Stromal cell of bone marrow (primary cell): ENCODE data around the gene IL10RA.

ENCODE experiments used
- DNase-seq: peaks from one replicate; pipeline ENCODE4 v3.0.0-alpha.2; 2012; ENCODE audit warnings: low read depth

The IL10RA gene

DNA sequence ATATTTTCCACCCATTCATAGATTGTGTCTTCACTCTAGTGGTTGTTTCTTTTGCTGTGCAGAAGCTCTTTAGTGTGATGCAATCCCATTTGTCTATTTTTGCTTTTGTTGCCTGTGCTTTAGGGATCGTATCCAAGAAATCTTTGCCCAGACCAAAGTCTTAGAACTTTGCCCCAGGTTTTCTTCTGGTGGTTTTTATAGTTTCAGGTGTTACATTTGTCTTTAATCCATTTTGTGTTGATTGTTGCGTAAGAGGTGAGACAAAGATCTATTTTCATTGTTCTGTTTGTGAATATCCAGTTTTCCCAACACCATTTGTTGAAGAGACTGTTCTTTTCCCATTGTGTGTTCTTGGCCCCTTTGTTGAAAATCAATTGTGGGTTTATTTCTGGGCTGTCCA is 6.4 kb downstream of the IL10RA start:
- no peak for DNase-seq

DNA sequence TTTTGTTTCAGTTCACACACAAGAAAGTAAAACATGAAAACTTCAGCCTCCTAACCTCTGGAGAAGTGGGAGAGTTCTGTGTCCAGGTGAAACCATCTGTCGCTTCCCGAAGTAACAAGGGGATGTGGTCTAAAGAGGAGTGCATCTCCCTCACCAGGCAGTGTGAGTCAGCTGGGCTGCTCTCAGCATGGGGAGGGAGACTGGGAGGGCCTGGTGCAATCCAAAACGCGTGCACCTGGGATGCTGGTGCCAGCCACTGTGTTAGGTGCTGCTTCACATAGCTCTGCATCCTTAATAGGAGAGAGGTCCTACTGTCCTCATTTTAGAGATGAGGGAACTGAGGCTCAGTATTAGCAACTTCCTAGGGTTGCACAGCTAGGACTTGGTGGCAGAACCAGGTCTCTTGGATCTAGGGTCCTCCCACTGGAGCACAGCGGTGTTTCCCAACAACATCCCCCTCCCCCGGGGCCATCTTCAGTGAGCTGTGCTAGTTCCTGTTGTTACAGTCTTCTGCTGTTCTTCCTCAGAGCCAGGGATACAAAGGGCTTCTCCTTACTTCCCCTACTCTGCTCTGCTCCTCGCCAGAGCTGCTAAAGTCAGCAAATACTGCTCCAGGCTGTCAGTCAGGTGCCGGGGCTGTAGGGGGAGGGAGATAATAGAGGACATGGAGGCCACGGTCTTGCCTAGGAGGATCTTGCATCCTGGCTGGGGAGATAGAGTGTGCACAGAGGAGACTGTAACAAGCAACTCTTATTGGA is 8.0 kb downstream of the IL10RA start:
- DNase-seq, result no peak

DNA sequence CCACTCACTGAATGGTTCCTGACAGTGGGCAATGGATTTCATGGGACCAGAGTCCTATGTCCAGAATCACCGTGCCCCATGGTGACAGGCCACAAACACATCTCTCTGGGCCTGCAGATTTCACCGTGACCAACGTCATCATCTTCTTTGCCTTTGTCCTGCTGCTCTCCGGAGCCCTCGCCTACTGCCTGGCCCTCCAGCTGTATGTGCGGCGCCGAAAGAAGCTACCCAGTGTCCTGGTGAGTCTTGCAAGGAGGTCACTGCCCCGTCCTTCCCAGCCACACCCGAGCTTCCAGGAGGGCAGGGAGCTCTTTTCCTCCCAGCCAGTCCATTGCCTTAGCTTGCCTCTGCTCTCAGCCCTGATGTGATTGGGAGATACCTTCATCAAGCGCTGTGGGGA is 9.3 kb downstream of the IL10RA start:
- no peak for DNase-seq

DNA sequence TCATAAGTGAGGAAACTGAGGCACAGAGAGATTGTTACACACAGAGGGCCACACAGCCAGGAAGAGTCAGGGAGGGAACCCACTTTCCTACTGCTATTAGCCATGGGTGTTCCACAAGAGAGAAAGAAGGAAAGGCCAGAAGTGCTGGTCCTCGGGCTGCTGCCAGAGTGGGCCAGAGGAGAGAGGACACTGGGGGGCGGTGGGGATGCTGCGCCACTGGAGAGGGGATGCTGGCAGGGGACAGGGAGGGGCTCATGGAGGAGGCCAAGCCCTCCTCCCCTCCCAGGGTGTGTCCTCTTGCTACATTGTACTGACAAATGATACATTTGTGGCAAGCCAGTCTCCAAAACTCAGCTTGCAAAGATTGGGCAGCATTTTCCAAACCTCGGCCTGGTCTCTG is 9.9 kb downstream of the IL10RA start:
- no peak for DNase-seq

DNA sequence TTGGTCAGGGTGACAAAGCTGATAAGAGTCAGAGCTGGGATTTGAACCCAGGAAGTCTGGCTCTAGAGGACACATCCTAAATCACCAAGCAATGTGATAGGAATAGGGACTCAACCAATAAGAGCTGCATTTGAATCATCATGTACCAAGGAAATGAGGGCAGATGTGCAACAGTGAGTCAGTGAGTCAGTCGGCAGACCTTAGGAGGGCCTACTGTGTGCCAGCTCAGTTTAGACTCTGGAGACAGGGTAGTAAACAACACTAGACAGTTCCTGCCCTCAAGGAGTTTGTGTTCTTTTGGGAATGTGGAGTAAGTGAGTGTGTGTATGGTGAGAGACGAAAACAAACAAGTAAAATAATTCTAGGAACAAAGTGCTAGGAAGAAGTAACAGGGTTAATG is 11.2 kb downstream of the IL10RA start:
- DNase-seq, result no peak

DNA sequence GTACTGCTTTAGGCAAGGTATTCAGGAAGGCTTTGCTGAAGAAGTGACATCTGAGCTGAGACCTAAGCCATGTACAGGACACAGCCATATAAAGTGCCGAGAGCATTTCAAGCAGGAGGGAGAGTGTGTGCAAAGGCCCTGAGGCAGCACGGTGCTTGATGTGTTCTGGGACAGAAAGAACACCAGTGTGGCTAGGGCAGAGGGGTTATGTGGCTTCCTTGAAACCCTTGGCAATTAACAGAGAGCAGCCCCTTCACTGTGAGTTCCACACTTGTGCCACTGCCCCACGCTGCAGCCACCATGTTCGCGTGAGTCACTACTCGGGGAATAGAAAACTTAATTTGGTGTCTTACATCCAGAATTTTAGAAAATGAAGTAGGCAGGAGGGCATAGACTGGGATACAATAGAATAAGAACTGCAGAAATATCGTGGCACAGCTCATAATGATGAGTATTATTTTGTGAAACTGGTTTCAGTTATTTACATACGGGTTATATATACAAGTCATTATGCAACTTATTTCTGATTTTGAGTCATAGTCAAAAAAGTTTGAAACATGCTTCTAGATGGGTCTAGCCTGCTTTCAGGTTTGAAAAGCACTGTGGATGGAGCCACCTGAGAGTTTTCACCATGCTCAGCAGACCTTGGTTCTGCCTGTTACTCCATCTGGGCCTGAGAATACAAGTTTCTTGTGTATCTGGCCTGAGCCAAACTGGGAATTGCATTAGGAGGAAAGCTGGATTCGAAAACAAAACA is 11.8 kb downstream of the IL10RA start:
- no peak for DNase-seq

DNA sequence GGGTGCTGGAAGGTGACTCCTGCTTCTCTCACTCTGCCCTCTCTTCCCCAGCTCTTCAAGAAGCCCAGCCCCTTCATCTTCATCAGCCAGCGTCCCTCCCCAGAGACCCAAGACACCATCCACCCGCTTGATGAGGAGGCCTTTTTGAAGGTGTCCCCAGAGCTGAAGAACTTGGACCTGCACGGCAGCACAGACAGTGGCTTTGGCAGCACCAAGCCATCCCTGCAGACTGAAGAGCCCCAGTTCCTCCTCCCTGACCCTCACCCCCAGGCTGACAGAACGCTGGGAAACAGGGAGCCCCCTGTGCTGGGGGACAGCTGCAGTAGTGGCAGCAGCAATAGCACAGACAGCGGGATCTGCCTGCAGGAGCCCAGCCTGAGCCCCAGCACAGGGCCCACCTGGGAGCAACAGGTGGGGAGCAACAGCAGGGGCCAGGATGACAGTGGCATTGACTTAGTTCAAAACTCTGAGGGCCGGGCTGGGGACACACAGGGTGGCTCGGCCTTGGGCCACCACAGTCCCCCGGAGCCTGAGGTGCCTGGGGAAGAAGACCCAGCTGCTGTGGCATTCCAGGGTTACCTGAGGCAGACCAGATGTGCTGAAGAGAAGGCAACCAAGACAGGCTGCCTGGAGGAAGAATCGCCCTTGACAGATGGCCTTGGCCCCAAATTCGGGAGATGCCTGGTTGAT is 12.6 kb downstream of the IL10RA start:
- DNase-seq, result no peak

DNA sequence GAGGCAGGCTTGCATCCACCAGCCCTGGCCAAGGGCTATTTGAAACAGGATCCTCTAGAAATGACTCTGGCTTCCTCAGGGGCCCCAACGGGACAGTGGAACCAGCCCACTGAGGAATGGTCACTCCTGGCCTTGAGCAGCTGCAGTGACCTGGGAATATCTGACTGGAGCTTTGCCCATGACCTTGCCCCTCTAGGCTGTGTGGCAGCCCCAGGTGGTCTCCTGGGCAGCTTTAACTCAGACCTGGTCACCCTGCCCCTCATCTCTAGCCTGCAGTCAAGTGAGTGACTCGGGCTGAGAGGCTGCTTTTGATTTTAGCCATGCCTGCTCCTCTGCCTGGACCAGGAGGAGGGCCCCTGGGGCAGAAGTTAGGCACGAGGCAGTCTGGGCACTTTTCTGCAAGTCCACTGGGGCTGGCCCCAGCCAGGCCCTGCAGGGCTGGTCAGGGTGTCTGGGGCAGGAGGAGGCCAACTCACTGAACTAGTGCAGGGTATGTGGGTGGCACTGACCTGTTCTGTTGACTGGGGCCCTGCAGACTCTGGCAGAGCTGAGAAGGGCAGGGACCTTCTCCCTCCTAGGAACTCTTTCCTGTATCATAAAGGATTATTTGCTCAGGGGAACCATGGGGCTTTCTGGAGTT is 13.3 kb downstream of the IL10RA start:
- no peak for DNase-seq

DNA sequence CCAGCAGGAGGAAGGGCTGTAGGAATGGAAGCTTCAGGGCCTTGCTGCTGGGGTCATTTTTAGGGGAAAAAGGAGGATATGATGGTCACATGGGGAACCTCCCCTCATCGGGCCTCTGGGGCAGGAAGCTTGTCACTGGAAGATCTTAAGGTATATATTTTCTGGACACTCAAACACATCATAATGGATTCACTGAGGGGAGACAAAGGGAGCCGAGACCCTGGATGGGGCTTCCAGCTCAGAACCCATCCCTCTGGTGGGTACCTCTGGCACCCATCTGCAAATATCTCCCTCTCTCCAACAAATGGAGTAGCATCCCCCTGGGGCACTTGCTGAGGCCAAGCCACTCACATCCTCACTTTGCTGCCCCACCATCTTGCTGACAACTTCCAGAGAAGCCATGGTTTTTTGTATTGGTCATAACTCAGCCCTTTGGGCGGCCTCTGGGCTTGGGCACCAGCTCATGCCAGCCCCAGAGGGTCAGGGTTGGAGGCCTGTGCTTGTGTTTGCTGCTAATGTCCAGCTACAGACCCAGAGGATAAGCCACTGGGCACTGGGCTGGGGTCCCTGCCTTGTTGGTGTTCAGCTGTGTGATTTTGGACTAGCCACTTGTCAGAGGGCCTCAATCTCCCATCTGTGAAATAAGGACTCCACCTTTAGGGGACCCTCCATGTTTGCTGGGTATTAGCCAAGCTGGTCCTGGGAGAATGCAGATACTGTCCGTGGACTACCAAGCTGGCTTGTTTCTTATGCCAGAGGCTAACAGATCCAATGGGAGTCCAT is 14.1 kb downstream of the IL10RA start:
- DNase-seq, result no peak

DNA sequence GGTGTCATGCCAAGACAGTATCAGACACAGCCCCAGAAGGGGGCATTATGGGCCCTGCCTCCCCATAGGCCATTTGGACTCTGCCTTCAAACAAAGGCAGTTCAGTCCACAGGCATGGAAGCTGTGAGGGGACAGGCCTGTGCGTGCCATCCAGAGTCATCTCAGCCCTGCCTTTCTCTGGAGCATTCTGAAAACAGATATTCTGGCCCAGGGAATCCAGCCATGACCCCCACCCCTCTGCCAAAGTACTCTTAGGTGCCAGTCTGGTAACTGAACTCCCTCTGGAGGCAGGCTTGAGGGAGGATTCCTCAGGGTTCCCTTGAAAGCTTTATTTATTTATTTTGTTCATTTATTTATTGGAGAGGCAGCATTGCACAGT is 14.6 kb downstream of the IL10RA start:
- DNase-seq, result no peak

DNA sequence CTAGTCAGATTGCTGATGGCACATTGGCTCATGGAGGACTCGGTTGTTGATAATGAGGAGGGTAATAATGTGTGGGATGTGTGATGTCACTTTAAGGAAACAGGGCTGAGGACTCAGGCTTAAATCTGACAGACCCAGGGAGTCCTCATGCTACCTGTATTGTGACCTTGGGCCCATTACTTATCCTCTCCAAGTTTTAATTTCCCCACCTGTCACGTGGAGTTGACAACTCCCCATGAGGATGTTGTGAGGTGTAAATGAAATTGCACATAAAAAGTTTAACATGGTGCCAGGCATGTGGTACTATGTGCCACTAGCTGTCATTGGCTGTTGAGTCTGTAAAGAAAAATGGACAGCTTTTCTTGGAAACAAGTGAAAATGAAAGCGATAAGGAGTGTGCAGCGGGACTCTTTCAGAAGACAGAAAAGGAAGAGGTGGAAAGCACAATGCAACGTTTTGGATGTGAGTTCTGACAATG is 15.3 kb downstream of the IL10RA start:
- DNase-seq, result no peak

DNA sequence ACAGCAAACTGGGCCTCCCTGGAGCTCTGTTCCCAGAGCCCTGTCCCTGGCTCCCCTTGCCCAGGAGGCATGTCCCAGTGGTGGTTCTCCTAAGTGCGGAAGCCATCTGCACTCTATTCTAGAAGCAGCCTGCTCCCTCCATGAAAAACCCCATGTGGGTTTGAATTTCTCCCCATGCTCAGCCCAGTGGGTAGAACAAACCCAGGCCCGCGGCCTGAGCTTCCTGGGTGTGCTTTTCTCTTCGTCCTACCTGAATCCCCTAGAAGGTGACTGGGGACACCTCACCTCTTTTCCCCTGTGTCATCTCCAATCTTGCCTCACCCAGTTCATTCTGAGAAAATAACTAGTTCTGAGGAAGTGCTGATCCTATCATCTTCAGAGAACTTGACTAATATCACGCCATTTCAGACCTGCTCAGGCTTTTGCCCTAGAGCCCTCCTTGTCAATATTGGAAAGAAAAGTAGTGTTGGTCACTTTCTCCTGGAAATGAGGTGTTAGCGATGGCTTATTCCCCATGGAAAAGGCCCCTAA is 15.9 kb downstream of the IL10RA start:
- no peak for DNase-seq

DNA sequence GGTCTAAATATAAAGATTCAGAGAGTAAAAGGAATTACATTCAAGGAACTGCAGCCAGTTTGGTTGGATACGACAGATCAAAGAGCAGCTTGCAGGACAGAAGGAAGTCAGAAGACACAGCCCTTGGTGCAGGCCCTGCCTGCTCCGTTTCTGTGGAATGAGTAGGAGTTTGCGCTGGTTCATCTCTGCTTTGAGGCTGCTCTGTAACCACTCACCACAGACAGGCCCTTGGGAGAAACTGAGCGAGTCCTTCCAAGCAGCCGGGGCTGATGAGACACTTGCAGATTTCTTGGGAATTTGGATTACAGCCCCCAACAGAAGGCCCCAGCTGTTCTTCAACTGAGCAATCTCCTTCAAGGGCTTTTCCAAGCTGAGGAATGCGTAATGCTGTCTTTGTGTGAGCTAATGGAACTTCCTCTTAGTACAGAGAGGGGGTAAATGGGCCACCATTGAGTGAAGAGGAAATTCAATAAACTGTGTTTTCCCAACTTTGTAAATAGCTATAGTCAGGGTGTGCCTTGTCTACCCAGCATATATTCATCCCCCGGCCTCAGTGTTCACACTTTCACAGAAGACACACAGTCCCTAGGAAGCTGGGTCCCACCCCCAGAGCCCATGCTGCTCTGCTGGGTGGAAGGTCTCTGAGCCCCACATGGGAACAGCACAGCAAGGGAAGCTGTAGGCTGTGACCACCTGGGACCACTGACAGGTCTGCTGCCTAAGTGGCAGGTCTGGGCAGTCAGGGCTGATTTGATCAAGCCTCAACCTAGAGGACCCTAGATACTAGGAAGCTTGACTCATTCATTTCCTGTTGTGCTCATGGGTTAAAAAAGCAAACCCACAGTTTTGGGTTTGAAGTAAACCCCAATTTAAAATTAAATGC is 16.6 kb downstream of the IL10RA start:
- DNase-seq, result no peak

DNA sequence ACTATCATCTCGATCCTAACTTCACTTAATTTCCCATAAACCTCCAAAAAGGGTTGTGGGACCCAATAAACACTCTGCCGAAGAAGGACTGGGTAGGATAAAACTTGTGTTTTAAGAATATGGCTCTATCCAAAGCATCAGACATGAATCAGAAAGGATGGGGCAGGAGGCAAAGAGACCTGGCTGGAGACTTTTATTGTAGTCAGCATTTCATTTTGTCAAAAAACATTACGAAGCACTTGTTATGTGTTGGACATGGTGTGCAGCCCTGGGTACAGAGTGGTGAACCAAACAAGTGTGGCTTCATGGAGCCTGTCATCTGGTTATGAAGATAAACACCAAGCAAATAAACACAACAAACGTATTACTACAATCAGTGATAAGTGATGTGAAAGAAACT is 17.3 kb downstream of the IL10RA start:
- no peak for DNase-seq

DNA sequence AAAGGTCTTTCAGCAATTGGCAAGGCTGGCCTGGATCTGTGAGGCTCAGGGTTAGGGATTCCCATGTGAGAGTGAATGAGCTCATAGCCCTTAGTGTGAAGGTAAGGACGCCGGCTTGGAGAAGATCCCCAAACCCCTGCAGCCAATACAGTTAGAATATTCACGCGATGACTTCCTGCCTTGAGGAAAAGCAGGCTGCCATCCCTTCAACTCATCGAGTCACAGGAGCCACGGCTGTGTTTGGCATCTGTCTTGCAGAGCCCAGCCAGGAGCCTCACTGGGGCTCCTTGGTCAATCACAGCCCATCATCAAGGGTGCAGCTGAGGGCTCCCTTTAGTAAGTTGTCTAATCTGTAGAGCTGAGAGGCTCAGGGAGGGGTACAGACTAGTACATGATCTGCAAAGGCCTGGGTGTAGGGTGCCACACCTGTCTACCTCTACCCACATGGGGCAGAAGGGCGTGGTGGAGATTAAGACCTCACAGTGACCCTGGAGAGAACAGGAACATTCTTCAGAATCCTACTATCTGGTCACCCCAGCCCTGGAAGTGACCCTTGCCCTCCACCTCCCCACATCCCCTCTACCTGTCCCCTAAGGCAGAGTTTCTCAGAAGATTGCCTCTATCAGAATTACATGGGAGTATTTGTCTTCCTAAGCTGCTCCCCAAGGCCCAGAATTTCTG is 18.5 kb downstream of the IL10RA start:
- no peak for DNase-seq

DNA sequence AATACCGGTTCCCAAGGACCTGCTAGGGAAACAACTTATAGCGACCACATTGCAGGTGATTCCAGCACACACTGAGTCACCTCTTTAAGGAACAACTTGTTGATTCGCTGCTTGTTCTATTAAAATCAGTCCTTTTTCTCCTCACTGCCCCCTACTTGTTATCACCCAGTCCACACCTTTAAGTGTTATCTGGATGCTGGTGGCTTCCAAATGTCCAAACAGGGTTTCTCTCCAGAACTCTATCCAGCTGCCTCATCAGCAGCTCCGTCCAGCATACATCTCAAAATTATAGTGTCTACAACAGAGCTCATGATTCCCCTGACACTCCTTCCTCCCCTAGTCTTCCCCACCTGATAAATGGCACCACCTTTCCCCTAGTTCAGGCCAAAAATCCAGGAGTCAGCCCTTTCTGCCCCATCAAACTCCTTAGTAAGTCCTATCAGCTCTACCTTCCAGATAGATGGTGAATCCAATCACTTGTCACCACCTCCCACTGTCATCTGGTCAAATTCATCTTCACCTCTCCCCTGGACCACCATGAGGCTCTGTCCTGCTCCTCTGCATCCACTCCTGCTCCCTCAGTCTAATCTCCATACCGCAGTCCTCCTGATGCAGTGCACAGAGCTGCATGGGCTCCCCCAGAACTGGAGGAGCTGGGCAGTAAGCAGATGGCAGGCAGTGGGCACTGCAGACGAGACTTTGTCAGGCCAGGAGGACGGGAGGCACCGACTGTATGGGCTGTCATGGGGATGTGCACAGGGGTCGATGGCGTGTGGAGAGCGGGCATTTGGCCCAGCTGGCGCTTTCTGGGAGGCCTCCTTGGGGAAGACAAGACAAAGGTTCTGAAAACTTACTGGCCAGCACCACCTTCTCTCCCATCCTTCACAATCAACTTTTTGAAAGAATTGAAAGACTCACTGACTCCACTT is 19.3 kb downstream of the IL10RA start:
- no peak for DNase-seq

DNA sequence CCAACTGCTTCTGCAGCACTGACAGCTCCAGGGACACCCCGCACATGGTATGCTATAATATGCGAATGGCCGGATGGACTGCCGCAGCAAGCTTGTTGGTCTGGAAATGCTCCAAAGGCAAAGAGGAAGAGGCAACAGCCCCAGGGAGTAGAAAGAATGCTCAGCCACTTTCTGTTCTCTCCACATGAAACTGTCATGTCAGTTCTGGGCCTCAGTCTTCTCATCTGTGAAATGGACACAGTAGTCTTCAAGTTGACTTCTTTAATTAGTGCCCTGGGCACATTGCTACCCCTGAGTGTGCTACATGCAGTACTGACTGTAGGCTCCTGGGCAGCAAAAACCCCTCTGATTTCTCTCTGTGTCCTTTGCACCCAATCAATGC is 19.9 kb downstream of the IL10RA start:
- DNase-seq, result no peak

DNA sequence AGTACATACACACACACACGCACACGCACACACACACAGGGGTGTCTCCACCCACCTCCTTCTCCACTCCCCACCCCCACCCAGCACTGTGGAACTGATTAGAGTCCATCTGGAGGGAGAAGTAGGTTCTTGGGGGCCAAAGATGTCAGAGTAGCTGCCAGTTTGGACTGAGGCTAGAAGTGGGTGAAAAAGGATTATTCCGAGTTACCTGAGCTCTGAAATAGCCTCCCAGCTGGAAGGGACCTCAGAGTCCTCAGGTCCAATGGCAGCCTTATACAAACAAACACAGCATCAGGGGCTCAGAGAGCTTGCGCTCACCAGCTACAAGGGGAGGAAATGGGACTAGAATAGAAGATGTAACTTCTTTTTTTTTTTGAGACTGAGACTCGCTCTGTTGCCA is 20.8 kb downstream of the IL10RA start:
- no peak for DNase-seq
